Gastrocnemius medialis (tissue), 4 donors: Measurements from ENCODE around the gene NFIC.

Experiments
- POLR2A ChIP-seq, 2 donors: fragments of 450-650 bp; IDR thresholded peaks; one replicate each; pipeline ENCODE4 v1.6.1; 2017; ENCODE audit warnings: antibody characterized with exemption in 2 of 2, mild to moderate bottlenecking in 2 of 2, moderate library complexity in 2 of 2
- TF ChIP-seq, protein P1 (sequence below), 5 experiments: fragments of 450-650 bp in 3 of 5; fragments of 200-600 bp in 2 of 5; sonication (generic) in 2 of 5; IDR thresholded peaks in 4 of 5; conservative IDR thresholded peaks in 1 of 5; 1 replicate in 4 of 5; 2 replicates in 1 of 5; pipeline ENCODE4 v1.5.1; 2016 to 2019; ENCODE audit warnings: antibody characterized with exemption in 5 of 5, mild to moderate bottlenecking in 3 of 5, moderate library complexity in 3 of 5

DNA sequence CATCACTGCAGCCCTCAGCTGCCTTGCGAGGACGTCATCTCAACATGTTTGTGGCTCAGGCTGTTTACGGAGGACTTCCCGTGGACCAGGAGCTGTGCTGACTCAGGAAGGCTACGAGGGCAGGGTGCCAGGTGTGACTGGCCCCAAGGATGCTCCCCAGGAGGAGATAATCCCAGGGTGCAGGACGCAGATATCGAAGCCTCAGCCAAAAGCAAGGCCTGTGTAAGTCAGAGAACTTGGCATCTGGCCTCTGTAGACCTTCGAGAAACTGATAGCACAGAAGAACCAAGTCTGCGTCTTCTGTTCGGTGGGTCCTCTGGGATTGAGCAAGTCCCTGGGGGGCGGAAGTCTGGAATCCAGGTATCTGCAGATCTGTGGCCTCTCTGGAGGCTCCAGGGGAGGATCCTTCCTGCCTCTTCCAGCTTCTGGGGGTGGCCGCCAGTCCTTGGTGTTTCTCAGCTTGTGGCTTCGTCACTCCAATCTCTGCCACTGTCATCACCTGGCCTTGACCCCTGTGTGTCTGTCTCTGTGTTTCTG lies 136.7 kb downstream of the NFIC start:
- TF ChIP-seq POLR2A (IDR thresholded peaks at IDR 0.05): no peak
- TF ChIP-seq, protein P1, sequence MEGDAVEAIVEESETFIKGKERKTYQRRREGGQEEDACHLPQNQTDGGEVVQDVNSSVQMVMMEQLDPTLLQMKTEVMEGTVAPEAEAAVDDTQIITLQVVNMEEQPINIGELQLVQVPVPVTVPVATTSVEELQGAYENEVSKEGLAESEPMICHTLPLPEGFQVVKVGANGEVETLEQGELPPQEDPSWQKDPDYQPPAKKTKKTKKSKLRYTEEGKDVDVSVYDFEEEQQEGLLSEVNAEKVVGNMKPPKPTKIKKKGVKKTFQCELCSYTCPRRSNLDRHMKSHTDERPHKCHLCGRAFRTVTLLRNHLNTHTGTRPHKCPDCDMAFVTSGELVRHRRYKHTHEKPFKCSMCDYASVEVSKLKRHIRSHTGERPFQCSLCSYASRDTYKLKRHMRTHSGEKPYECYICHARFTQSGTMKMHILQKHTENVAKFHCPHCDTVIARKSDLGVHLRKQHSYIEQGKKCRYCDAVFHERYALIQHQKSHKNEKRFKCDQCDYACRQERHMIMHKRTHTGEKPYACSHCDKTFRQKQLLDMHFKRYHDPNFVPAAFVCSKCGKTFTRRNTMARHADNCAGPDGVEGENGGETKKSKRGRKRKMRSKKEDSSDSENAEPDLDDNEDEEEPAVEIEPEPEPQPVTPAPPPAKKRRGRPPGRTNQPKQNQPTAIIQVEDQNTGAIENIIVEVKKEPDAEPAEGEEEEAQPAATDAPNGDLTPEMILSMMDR (IDR thresholded peaks at IDR 0.05 in 4 of 5, conservative IDR thresholded peaks at IDR 0.05 in 1 of 5): no peak
